Endothelial cell of umbilical vein (primary cell): Measurements from ENCODE around the gene MSANTD3. TPM values are rescaled to one million over a fixed set of nuclear protein-coding genes. Genes with fewer than 3 reads are reported as not detected.

Experiments used
- BruUV-seq: library from RNA; stranded (reverse); fragments of 400-500 nt; replicated peaks from 2 replicates; lab custom pipeline; 2021; lab: Mats Ljungman, UMichigan
- CTCF ChIA-PET: fragments of 300-600, 350-600 bp; sonication (Branson Sonifier 250); formaldehyde crosslinking; loops from one replicate; lab custom pipeline; 2021; ENCODE audit warnings: antibody characterized with exemption, inconsistent platforms; lab: Charles Lee
- POLR2A ChIA-PET: fragments of 300-600, 350-600 bp; sonication (Branson Sonifier 250); formaldehyde crosslinking; loops from one replicate; lab custom pipeline; 2021; ENCODE audit warnings: antibody characterized with exemption, inconsistent platforms; lab: Charles Lee
- DNase-seq: peaks from one replicate; pipeline ENCODE4 v3.0.0-alpha.2; 2011; ENCODE audit warnings: low read depth, low spot score
- FAIRE-seq: peaks from 2 replicates; lab custom pipeline; 2011; peaks lifted over from hg19 to GRCh38; lab: Jason Lieb, UNC
- H2AFZ ChIP-seq: 2 replicates; pipeline ENCODE4 v1.6.0; 2012; ENCODE audit warnings: low read depth, low read length, control low read depth, inconsistent platforms
- H3K27ac ChIP-seq: 2 replicates; pipeline ENCODE4 v1.5.1; 2011; ENCODE audit warnings: low read depth, mild to moderate bottlenecking, control low read depth, low read length, moderate library complexity; ENCODE audit not compliant: insufficient read depth
- H3K27me3 ChIP-seq, 2 experiments: 2 replicates each; pipeline versions ENCODE4 v1.6.0 to v1.6.1; 2011; ENCODE audit warnings: low read length in 2 of 2, mixed read lengths in 1 of 2; ENCODE audit not compliant: control insufficient read depth in 2 of 2, insufficient read depth in 2 of 2
- H3K36me3 ChIP-seq, 2 experiments: 2 replicates in 1 of 2; 3 replicates in 1 of 2; pipeline ENCODE4 v1.5.1; 2011; ENCODE audit warnings: low read length in 2 of 2, mild to moderate bottlenecking in 1 of 2, moderate library complexity in 1 of 2; ENCODE audit not compliant: control insufficient read depth in 2 of 2, insufficient read depth in 2 of 2; ENCODE audit errors: extremely low read depth in 1 of 2
- H3K4me1 ChIP-seq: 3 replicates; pipeline ENCODE4 v1.5.1; 2011; ENCODE audit warnings: mild to moderate bottlenecking, low read length; ENCODE audit not compliant: control insufficient read depth, insufficient read depth; ENCODE audit errors: extremely low read depth
- H3K4me2 ChIP-seq: 2 replicates; pipeline ENCODE4 v1.6.1; 2011; ENCODE audit warnings: low read length, control low read depth, mixed read lengths; ENCODE audit not compliant: insufficient read depth
- H3K4me3 ChIP-seq, 3 experiments: fragments of 200-600 bp in 1 of 3; sonication (generic), shearing (Covaris generic) in 1 of 3; replicated peaks in 1 of 3; 2 replicates each; pipeline ENCODE4 v1.5.1; 2011 to 2016; ENCODE audit warnings: control low read depth in 3 of 3, low read length in 3 of 3, mild to moderate bottlenecking in 2 of 3, inconsistent platforms in 1 of 3, low read depth in 1 of 3, moderate library complexity in 1 of 3; ENCODE audit not compliant: insufficient read depth in 1 of 3
- H3K79me2 ChIP-seq: 2 replicates; pipeline ENCODE4 v1.6.0; 2012; ENCODE audit warnings: low read length, inconsistent platforms; ENCODE audit not compliant: control insufficient read depth, insufficient read depth
- H3K9ac ChIP-seq: replicated peaks from 2 replicates; pipeline ENCODE3; 2011; ENCODE audit warnings: low read length, control low read depth; ENCODE audit not compliant: insufficient read depth; ENCODE audit errors: extremely low read depth
- H3K9me1 ChIP-seq: replicated peaks from 3 replicates; pipeline ENCODE4 v1.6.0; 2011; ENCODE audit warnings: mild to moderate bottlenecking, low read length; ENCODE audit not compliant: control insufficient read depth, insufficient read depth; ENCODE audit errors: extremely low read depth
- H3K9me3 ChIP-seq: replicated peaks from 2 replicates; pipeline ENCODE4 v1.5.1; 2012; ENCODE audit warnings: low read length, inconsistent platforms; ENCODE audit not compliant: control insufficient read depth, insufficient read depth
- H4K20me1 ChIP-seq: replicated peaks from 2 replicates; pipeline ENCODE3; 2011; ENCODE audit warnings: mild to moderate bottlenecking, low read length; ENCODE audit not compliant: control insufficient read depth, insufficient read depth; ENCODE audit errors: extremely low read depth
- EZH2 ChIP-seq: IDR thresholded peaks from 2 replicates; pipeline ENCODE4 v1.6.1; 2012; ENCODE audit warnings: borderline replicate concordance, low read depth, mild to moderate bottlenecking, moderate library complexity, low read length, inconsistent platforms; ENCODE audit not compliant: severe bottlenecking
- FOS ChIP-seq: IDR thresholded peaks from 2 replicates; pipeline ENCODE4 v1.6.1; 2011; ENCODE audit warnings: mild to moderate bottlenecking, low read length, moderate library complexity, borderline replicate concordance; ENCODE audit not compliant: insufficient read depth
- GATA2 ChIP-seq: IDR thresholded peaks from 2 replicates; pipeline ENCODE4 v1.7.0; 2011; ENCODE audit warnings: low read depth, mild to moderate bottlenecking, moderate library complexity, mixed read lengths, low read length; ENCODE audit not compliant: insufficient read length, insufficient read depth
- JUN ChIP-seq: IDR thresholded peaks from 2 replicates; pipeline ENCODE4 v1.6.1; 2011; ENCODE audit warnings: borderline replicate concordance, low read depth; ENCODE audit not compliant: insufficient read length, insufficient read depth
- MAX ChIP-seq: IDR thresholded peaks from 2 replicates; pipeline ENCODE4 v1.6.1; 2011; ENCODE audit not compliant: insufficient read depth, insufficient read length
- MYC ChIP-seq: IDR thresholded peaks from one replicate; pipeline ENCODE4 v1.6.1; 2011; ENCODE audit warnings: mild to moderate bottlenecking, low read depth, low read length
- POLR2A ChIP-seq: IDR thresholded peaks from 2 replicates; pipeline ENCODE4 v1.6.1; 2012; ENCODE audit warnings: low read depth, mild to moderate bottlenecking, control low read depth, low read length
- POLR2AphosphoS5 ChIP-seq: IDR thresholded peaks from 2 replicates; pipeline ENCODE4 v1.6.1; 2012; ENCODE audit warnings: low read depth, mild to moderate bottlenecking, control low read depth, low read length, moderate library complexity; ENCODE audit not compliant: insufficient read depth
- dilution Hi-C: fragments of 300-500 bp; cut with MboI; formaldehyde crosslinking; loops from one replicate; pipeline ENCODE4 v1.15.0; 2019; ENCODE audit warnings: low sequenced_read_pairs; ENCODE audit not compliant: extremely low pct_ligation_motif_present
- intact Hi-C: fragments of 100-400 bp; cut with micrococcal nuclease; formaldehyde crosslinking; loops from one replicate; pipeline ENCODE4 v1.10.0; 2022
- polyA plus RNA-seq, 4 experiments: library from polyadenylated mRNA; depleted of rRNA in 3 of 4; stranded (reverse) in 3 of 4; unstranded in 1 of 4; fragments of >200 nt; gene quantifications; 2 replicates each; pipeline versions ENCODE4 v1.2.1 to v1.2.3, GENCODE V29; 2011 to 2012; ENCODE audit warnings: missing spikeins in 1 of 4
- total RNA-seq: library from RNA; stranded (reverse); gene quantifications from 2 replicates; pipeline ENCODE4 v1.2.3, GENCODE V29; 2021
- TF ChIP-seq, protein P1 (sequence below), 2 donors: IDR thresholded peaks; 1 replicate in 1 of 2; 2 replicates in 1 of 2; pipeline ENCODE4 v1.5.1; 2011; ENCODE audit warnings: low read length in 2 of 2, mild to moderate bottlenecking in 2 of 2, moderate library complexity in 2 of 2, control low read depth in 1 of 2, inconsistent platforms in 1 of 2, low read depth in 1 of 2; ENCODE audit not compliant: insufficient read depth in 1 of 2; ENCODE audit errors: extremely low read depth in 1 of 2

The MSANTD3 gene
- total and polyA plus RNA-seq, 2 donors (not counting 3 experiments of a cell fraction or from before 2014, with no cell fraction given), result 31.3 to 88.5 TPM

DNA sequence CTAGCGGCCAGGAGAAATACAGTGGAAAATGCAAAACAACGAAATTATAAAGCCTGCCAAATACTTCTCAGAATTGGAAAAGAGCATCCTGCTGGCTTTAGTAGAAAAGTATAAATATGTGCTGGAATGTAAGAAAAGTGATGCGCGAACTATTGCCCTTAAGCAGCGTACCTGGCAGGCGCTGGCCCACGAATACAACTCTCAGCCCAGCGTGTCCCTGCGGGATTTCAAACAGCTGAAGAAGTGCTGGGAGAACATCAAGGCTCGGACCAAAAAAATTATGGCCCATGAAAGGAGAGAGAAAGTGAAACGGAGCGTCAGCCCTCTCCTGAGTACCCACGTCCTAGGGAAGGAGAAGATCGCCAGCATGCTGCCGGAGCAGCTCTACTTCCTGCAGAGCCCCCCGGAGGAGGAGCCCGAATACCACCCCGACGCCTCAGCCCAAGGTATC, 15.0 kb downstream of the MSANTD3 start:
- H3K9me3 ChIP-seq, result no peaks in the 10 kb centered on the region
- dilution Hi-C loops, result loop anchor here (25.0 kb wide), 1 partner anchor 105 kb away; no protein-coding TSS in a partner anchor
- DNase-seq (peak; percentile 34), FAIRE-seq (no peak)
- BruUV-seq, result no TSS peak
- intact Hi-C loops, result no loop called here
- H3K27ac ChIP-seq, result no peak overlapping the region
- H3K4me1 ChIP-seq, result peaks cover 8% of the 10 kb centered on the region
- no peak overlapping the region for H3K4me2 ChIP-seq
- no peak overlapping the region for H3K4me3 ChIP-seq
- peaks cover 17% of the 10 kb centered on the region for H4K20me1 ChIP-seq
- CTCF ChIA-PET, result interaction anchor here (0.9 to 1.7 kb wide), 4 partner anchors 12 to 117 kb away, joined by 3 to 5 read pairs (median 3); partner anchors contain the start of gene MSANTD3
- no peak overlapping the region for H3K9ac ChIP-seq
- no peaks in the 10 kb centered on the region for H3K27me3 ChIP-seq
- H2AFZ ChIP-seq, result no peak overlapping the region
- H3K79me2 ChIP-seq, result peaks cover 92% of the 10 kb centered on the region
- no peaks in the 10 kb centered on the region for H3K9me1 ChIP-seq
- no peak for TF ChIP-seq EZH2
- POLR2A ChIA-PET, result no interaction called here
- peaks cover 0 to 12% of the 10 kb centered on the region in 2 experiments for H3K36me3 ChIP-seq

DNA sequence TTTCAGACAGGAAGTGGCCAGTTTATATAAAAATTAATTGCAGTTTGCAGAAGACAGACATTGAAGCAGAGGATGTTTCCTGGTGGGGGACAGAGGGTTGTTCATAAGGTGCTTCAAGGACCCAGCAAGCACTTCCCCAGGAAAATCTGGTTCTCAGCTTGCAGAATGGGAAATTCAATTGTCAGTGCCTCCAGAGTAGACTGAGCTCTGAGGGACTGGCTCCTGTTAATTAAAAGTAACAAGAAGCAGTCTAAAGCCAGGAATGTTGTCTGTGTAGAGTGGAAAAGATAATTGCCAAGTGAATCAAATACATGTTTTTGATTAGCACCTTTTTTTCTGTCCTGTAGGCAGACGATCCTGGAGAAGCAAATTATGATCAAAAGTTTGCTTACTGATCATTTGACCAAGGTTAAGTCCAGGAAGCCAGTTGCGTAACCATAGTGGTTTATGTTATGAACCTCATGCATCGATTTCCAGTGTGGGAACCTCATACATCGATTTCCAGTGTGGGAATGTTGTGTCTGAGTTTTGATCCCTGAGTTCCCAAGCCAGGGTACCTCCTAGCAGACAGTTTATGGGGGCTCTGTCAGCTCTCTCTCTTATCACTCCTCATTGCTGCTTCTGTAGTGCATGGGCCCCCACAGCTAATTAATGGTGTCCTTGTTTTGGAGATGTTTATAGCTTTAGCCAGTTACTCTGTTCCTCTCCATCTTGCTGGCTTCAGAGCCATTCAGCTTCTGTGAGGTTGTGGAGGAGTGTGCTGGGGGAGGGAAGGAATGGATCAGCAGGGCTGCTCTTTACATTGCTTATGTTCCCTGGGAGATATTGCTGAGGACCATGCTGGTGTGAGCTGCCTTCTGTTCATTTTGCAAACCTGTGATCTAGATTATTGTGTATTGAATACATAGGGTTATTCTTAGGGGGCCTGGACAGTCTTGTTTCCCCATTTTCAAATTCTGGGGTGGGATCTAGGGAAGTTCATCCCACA, 17.1 kb downstream of the MSANTD3 start:
- no peak overlapping the region for H2AFZ ChIP-seq
- intact Hi-C loops (no loop called here), dilution Hi-C loops (loop anchor here (25.0 kb wide), 1 partner anchor 107 kb away; no protein-coding TSS in a partner anchor)
- no peaks in the 10 kb centered on the region for H3K9me3 ChIP-seq
- no peaks in the 10 kb centered on the region for H3K9me1 ChIP-seq
- H3K36me3 ChIP-seq, result peaks cover 2 to 12% of the 10 kb centered on the region in 2 experiments
- DNase-seq, result no peak
- FAIRE-seq, result no peak
- no peak overlapping the region for H3K9ac ChIP-seq
- no peak overlapping the region for H3K4me2 ChIP-seq
- ChIA-PET CTCF (interaction anchor here (1.1 kb wide), 2 partner anchors 10 to 15 kb away, joined by 3 read pairs; no protein-coding TSS in a partner anchor), POLR2A (no interaction called here)
- H4K20me1 ChIP-seq, result peaks cover 9% of the 10 kb centered on the region
- H3K79me2 ChIP-seq, result peaks cover 91% of the 10 kb centered on the region
- no peak for TF ChIP-seq MYC
- no peak for TF ChIP-seq JUN
- TF ChIP-seq POLR2AphosphoS5, result no peak
- TF ChIP-seq EZH2, result no peak
- TF ChIP-seq, protein P1, sequence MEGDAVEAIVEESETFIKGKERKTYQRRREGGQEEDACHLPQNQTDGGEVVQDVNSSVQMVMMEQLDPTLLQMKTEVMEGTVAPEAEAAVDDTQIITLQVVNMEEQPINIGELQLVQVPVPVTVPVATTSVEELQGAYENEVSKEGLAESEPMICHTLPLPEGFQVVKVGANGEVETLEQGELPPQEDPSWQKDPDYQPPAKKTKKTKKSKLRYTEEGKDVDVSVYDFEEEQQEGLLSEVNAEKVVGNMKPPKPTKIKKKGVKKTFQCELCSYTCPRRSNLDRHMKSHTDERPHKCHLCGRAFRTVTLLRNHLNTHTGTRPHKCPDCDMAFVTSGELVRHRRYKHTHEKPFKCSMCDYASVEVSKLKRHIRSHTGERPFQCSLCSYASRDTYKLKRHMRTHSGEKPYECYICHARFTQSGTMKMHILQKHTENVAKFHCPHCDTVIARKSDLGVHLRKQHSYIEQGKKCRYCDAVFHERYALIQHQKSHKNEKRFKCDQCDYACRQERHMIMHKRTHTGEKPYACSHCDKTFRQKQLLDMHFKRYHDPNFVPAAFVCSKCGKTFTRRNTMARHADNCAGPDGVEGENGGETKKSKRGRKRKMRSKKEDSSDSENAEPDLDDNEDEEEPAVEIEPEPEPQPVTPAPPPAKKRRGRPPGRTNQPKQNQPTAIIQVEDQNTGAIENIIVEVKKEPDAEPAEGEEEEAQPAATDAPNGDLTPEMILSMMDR (IDR thresholded peaks at IDR 0.05; ENCODE audit: extremely low read depth in 1 of 2, insufficient read depth in 1 of 2, low read depth in 1 of 2, low read length in 2 of 2), result no peak
- no peak for TF ChIP-seq MAX
- TF ChIP-seq FOS, result no peak
- TF ChIP-seq POLR2A, result no peak
- no peak for TF ChIP-seq GATA2
- no peak overlapping the region for H3K4me3 ChIP-seq
- peaks cover 10% of the 10 kb centered on the region for H3K4me1 ChIP-seq
- no peaks in the 10 kb centered on the region for H3K27me3 ChIP-seq
- no TSS peak for BruUV-seq
- H3K27ac ChIP-seq, result no peak overlapping the region
